ENCODE measurements around the gene RNF4.

DNA sequence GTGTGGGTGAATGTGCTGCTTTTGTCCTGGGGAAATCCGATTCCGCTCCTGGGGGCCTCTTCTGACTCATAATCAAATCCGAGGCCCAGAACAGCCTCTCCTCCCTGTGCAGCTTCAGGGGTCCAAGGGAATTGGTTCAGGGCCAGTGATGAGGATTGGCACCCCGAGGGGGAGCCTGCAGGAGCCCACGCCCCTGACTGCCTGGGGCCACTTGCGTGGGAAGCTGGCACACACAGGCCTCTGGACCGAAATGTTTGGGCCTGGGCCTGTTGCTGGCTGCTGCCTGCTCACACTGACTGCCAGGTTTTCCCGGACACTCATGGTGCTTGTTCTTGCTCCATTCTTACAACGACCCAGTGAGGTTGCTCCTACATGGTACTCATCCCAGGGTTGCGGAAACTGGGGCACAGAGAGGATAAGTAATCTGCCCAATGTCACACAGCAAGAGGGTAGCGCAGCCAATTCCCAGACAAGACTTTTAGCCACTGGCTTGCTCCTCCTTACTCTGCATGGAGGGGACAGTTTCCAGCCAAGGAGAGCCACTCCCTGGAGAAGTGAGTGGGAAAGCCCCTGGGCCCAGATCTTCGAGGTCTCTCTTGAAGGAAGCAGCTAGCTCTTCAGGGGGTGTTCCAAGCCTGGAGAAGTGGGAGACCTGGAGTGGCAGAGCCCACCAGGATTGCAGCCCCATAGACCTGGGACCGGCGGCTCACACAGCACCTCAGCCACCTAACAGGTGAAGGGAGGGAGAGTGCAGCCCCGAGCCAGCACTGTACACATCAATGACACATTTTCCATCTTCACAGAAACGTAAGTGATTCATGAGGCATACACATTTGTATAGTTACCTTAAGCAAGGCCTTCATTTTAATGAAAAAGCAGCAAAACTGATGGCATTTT, 29.8 kb upstream of the RNF4 start:
- TF ChIP-seq EZH2 (IDR thresholded peaks at IDR 0.05; ENCODE audit: insufficient read depth, poor library complexity, severe bottlenecking) = no peak
- TF ChIP-seq EZH2phosphoT487 (IDR thresholded peaks at IDR 0.05; ENCODE audit: insufficient read depth, low read depth) = no peak

All from GM23248 (cell line).